HepG2 (cell line): Measurements from ENCODE around the gene LONP1. TPM values are rescaled to one million over a fixed set of nuclear protein-coding genes. Genes with fewer than 3 reads are reported as not detected.

Source experiments
- GTF2F1 ChIP-seq: fragments of 150-350 bp; IDR thresholded peaks from 2 replicates; pipeline ENCODE4 v1.6.1; 2014; ENCODE audit warnings: low read length
- NONO ChIP-seq, 2 experiments: fragments of 450-650 bp in 1 of 2; sonication (generic) in 1 of 2; formaldehyde crosslinking in 1 of 2; IDR thresholded peaks in 1 of 2; conservative IDR thresholded peaks in 1 of 2; 2 replicates each; pipeline versions ENCODE4 v1.6.1 to v1.8.0; 2017 to 2022; ENCODE audit warnings: mild to moderate bottlenecking in 1 of 2, missing genetic modification reagents in 1 of 2, moderate library complexity in 1 of 2
- ZNF619 ChIP-seq: sonication (generic); formaldehyde crosslinking; IDR thresholded peaks from 2 replicates; pipeline ENCODE4 v1.4.0; 2020; ENCODE audit warnings: mild to moderate bottlenecking, missing genetic modification reagents
- ZSCAN12 ChIP-seq: sonication (generic); formaldehyde crosslinking; IDR thresholded peaks from 2 replicates; pipeline ENCODE4 v1.9.0; 2021; ENCODE audit warnings: mild to moderate bottlenecking, missing genetic modification reagents
- polyA plus RNA-seq, 8 experiments: library from polyadenylated mRNA; depleted of rRNA in 3 of 8; stranded (reverse) in 7 of 8; unstranded in 1 of 8; fragments of >200 nt; fragmentation: Illumina TruSeq in 4 of 8; extraction: Trizol in 4 of 8; gene quantifications; 2 replicates each; pipeline versions ENCODE4 v1.2.1 to v1.2.3, GENCODE V29; 2011 to 2016; ENCODE audit warnings: low read depth in 4 of 8, missing spikeins in 1 of 8, mixed read lengths in 1 of 8; ENCODE audit not compliant: insufficient read depth in 1 of 8
- total RNA-seq, 5 experiments: library from RNA; depleted of rRNA; stranded (reverse); fragments of >200 nt; fragmentation: Illumina TruSeq; extraction: Trizol; gene quantifications; 2 replicates each; pipeline ENCODE4 v1.2.3, GENCODE V29; 2016; ENCODE audit warnings: low read depth in 1 of 5
- TF ChIP-seq, protein P1 (sequence below): sonication (generic); formaldehyde crosslinking; conservative IDR thresholded peaks from 2 replicates; pipeline ENCODE4 v1.4.0; 2020; ENCODE audit warnings: missing genetic modification reagents
- TF ChIP-seq, protein P2 (sequence below): sonication (generic); formaldehyde crosslinking; IDR thresholded peaks from 2 replicates; pipeline ENCODE4 v1.5.0; 2020; ENCODE audit warnings: missing genetic modification reagents, mild to moderate bottlenecking, borderline replicate concordance
- TF ChIP-seq, protein P3 (sequence below): sonication (generic); formaldehyde crosslinking; IDR thresholded peaks from 2 replicates; pipeline ENCODE4 v1.8.1; 2022; ENCODE audit warnings: low read depth, mild to moderate bottlenecking, missing genetic modification reagents
- TF ChIP-seq, protein P4 (sequence below): sonication (generic); formaldehyde crosslinking; IDR thresholded peaks from 2 replicates; pipeline ENCODE4 v1.4.0; 2020; ENCODE audit warnings: low read depth, missing genetic modification reagents

Gene LONP1
- total and polyA plus RNA-seq, 2 of the 13 experiments (the other 11 are each of a cell fraction or from before 2014, with no cell fraction given), result 59.5 to 76.8 TPM

DNA sequence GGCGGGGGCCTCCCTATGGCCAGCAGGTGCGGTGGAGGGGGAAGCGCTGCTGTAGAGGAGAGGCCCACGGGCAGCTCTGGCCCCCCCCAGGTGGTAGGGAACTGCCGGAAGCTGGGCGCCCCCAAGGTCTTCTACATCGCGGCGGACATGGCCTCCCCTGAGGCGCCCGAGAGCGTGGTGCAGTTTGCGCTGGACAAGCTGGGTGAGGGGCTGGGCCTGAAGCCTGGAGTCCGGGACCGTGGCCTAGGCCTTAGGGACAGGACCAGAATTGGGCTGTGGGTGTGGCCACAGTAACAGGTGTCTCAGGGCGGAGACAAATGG is 33.7 kb downstream of the LONP1 start (continued):
- TF ChIP-seq, protein P1, sequence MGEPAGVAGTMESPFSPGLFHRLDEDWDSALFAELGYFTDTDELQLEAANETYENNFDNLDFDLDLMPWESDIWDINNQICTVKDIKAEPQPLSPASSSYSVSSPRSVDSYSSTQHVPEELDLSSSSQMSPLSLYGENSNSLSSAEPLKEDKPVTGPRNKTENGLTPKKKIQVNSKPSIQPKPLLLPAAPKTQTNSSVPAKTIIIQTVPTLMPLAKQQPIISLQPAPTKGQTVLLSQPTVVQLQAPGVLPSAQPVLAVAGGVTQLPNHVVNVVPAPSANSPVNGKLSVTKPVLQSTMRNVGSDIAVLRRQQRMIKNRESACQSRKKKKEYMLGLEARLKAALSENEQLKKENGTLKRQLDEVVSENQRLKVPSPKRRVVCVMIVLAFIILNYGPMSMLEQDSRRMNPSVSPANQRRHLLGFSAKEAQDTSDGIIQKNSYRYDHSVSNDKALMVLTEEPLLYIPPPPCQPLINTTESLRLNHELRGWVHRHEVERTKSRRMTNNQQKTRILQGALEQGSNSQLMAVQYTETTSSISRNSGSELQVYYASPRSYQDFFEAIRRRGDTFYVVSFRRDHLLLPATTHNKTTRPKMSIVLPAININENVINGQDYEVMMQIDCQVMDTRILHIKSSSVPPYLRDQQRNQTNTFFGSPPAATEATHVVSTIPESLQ, result no peak
- TF ChIP-seq, protein P2, sequence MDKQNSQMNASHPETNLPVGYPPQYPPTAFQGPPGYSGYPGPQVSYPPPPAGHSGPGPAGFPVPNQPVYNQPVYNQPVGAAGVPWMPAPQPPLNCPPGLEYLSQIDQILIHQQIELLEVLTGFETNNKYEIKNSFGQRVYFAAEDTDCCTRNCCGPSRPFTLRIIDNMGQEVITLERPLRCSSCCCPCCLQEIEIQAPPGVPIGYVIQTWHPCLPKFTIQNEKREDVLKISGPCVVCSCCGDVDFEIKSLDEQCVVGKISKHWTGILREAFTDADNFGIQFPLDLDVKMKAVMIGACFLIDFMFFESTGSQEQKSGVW (CRISPR knock-in tag), result no peak
- TF ChIP-seq NONO (IDR thresholded peaks at IDR 0.05) (no peak), NONO (CRISPR knock-in tag; conservative IDR thresholded peaks at IDR 0.05) (no peak), ZNF619 (0 out of 2 replicates have a peak, but pooled peaks have one; percentile 4), ZSCAN12 (no peak), GTF2F1 (no peak)
- TF ChIP-seq, protein P3, sequence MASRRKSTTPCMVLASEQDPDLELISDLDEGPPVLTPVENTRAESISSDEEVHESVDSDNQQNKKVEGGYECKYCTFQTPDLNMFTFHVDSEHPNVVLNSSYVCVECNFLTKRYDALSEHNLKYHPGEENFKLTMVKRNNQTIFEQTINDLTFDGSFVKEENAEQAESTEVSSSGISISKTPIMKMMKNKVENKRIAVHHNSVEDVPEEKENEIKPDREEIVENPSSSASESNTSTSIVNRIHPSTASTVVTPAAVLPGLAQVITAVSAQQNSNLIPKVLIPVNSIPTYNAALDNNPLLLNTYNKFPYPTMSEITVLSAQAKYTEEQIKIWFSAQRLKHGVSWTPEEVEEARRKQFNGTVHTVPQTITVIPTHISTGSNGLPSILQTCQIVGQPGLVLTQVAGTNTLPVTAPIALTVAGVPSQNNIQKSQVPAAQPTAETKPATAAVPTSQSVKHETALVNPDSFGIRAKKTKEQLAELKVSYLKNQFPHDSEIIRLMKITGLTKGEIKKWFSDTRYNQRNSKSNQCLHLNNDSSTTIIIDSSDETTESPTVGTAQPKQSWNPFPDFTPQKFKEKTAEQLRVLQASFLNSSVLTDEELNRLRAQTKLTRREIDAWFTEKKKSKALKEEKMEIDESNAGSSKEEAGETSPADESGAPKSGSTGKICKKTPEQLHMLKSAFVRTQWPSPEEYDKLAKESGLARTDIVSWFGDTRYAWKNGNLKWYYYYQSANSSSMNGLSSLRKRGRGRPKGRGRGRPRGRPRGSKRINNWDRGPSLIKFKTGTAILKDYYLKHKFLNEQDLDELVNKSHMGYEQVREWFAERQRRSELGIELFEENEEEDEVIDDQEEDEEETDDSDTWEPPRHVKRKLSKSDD, result 0 out of 2 replicates have a peak, but pooled peaks have one; percentile 36
- TF ChIP-seq, protein P4, sequence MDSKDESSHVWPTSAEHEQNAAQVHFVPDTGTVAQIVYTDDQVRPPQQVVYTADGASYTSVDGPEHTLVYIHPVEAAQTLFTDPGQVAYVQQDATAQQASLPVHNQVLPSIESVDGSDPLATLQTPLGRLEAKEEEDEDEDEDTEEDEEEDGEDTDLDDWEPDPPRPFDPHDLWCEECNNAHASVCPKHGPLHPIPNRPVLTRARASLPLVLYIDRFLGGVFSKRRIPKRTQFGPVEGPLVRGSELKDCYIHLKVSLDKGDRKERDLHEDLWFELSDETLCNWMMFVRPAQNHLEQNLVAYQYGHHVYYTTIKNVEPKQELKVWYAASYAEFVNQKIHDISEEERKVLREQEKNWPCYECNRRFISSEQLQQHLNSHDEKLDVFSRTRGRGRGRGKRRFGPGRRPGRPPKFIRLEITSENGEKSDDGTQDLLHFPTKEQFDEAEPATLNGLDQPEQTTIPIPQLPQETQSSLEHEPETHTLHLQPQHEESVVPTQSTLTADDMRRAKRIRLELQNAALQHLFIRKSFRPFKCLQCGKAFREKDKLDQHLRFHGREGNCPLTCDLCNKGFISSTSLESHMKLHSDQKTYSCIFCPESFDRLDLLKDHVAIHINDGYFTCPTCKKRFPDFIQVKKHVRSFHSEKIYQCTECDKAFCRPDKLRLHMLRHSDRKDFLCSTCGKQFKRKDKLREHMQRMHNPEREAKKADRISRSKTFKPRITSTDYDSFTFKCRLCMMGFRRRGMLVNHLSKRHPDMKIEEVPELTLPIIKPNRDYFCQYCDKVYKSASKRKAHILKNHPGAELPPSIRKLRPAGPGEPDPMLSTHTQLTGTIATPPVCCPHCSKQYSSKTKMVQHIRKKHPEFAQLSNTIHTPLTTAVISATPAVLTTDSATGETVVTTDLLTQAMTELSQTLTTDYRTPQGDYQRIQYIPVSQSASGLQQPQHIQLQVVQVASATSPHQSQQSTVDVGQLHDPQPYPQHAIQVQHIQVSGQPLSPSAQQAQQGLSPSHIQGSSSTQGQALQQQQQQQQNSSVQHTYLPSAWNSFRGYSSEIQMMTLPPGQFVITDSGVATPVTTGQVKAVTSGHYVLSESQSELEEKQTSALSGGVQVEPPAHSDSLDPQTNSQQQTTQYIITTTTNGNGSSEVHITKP, result no peak
